Measurements from ENCODE around the gene NUP214. TPM values are rescaled to one million over a fixed set of nuclear protein-coding genes. Genes with fewer than 3 reads are reported as not detected.
"Not testable (repeated sequence)": the region's sequence is repeated elsewhere in the genome, so short reads cannot be mapped to it uniquely, and the experiment has no call there.

Gene NUP214
- total RNA-seq, 1 experiment from 2014 or later: 5.2 TPM

DNA sequence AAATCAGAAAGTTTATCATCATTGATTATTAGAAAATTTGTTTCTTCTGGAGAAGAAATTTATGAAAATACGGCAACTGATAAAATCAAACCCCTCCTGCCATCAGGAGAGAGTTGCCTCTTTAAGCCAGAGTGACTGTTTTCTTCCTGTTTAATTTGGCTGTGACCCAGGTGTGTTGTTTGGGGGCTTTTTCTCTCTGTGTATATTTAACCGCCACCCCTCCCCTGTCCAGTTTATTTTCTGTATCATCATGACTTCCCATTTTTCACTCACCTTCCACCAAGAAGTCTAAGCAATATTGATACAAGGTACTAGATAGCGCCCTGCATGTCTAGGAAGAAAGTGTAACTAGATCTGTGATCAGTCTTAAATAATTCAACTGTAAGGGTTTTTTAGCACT, 100.8 kb downstream of the NUP214 start:
- Histone ChIP-seq H3K27me3 (no peaks in the 10 kb centered on the region), H3K9me3 (no peaks in the 10 kb centered on the region), H3K4me3 (no peak overlapping the region), H3K36me3 (peaks cover 30% of the 10 kb centered on the region)
- DNase-seq: no peak

DNA sequence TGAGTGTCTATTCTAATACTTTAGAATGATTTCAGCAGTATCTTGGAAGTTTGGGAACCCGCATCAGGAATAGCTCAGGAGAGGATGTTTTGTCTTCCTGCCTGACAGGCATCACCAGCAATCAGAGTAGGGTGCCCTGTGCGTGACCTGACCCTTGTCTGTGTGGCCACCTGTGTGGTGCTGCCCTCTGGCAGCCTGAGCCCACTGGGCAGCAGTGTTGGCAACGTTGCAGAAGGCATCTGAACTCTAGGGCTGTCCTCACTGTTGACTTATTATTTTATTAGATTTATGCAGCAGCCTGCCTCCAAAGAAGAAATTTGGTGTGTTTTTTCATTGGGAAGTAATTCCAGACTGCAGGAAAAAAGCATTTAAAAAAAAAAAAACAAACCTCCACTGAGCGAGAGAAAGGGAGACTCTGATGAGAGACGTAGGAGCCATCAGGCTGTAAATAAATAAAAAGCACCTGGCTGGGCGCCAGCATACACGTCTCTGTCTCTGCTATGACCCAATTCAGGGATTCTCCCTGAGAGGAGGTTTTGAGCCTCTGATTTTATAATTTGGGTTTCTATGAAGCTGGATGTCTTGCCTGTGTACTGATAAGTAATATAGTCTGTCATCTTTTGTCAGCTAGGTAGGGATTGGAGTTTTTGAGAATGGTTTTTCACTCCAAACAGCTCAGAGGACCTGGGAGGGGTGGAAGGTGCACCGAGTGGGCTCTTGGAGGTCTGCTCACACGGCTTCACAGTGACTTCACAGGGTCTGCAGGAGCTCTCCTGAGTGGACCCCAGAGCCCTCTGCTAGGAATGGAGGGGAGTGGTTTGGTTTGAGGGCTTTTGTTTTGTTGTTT, 101.9 kb downstream of the NUP214 start:
- Histone ChIP-seq H3K27me3 (no peaks in the 10 kb centered on the region), H3K9me3 (no peaks in the 10 kb centered on the region), H3K36me3 (peaks cover 38% of the 10 kb centered on the region), H3K4me3 (no peak overlapping the region)
- DNase-seq: no peak

DNA sequence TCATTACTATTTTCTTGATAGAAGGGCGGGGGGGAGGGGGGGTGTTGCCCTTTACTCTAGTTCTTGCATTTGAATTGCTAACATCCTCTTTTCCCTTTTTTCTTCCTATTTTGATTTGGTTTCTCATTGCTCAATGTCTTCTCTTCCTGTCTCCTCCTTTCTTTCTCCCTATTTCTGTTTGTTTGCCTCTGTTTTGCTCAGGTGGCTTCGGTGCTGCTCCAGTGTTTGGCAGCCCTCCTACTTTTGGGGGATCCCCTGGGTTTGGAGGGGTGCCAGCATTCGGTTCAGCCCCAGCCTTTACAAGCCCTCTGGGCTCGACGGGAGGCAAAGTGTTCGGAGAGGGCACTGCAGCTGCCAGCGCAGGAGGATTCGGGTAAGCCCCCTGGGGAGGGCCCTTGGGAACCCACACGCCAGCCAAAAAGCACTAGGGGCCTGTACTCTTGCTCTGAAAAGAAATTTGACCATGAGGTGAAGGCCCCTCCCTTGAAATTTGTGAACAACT, 102.6 kb downstream of the NUP214 start:
- DNase-seq: no peak
- H3K36me3 ChIP-seq: peaks cover 37% of the 10 kb centered on the region

DNA sequence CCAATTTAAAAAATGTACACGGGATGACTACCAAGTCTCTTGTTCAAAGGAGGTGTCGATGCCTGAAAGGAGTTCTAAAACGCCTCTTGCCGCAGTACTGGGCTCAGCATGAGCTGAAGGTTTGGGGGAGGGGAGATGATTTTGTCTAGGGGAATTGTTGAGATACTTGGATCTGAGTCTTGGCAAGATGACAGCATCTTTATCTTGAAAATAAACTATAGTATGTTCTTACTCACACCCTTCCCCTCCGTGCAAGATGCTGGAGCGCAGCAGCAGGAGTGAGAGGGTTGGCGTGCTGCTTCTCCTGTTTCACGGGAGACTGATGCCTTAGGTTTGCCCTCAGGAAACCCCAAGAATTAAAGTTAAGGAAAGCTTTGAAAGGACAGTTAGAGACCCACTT, 103.6 kb downstream of the NUP214 start:
- H3K4me3 ChIP-seq: no peak overlapping the region
- H3K27me3 ChIP-seq: no peaks in the 10 kb centered on the region
- peaks cover 44% of the 10 kb centered on the region for H3K36me3 ChIP-seq
- no peak for DNase-seq
- H3K9me3 ChIP-seq: no peaks in the 10 kb centered on the region

More for the DNA sequence above, 102.6 kb downstream of the NUP214 start:
- Histone ChIP-seq H3K27me3 (no peaks in the 10 kb centered on the region), H3K4me3 (no peak overlapping the region), H3K9me3 (no peaks in the 10 kb centered on the region)

DNA sequence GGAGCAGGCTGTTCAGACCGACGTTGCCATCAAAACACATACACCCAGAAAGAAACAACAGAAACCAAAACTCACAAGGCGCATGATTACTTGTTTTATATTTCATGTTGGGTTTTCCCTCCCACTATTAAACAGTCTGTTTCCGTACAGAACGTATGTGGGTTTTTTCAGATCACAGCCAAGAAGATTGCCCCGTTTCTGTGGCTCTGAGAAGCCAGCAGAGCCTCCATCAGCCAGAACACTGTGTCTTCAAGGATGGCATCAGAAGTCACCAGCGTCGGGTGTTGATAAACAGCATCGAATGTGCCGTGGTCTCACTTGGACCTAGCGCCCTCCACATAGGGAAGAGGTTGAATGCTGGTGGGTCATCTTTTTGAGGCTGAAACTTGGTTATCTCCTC, 108.2 kb downstream of the NUP214 start:
- H3K4me3 ChIP-seq: no peak overlapping the region
- no peaks in the 10 kb centered on the region for H3K9me3 ChIP-seq
- no peaks in the 10 kb centered on the region for H3K27me3 ChIP-seq
- H3K36me3 ChIP-seq: peaks cover 37% of the 10 kb centered on the region
- no peak for DNase-seq

DNA sequence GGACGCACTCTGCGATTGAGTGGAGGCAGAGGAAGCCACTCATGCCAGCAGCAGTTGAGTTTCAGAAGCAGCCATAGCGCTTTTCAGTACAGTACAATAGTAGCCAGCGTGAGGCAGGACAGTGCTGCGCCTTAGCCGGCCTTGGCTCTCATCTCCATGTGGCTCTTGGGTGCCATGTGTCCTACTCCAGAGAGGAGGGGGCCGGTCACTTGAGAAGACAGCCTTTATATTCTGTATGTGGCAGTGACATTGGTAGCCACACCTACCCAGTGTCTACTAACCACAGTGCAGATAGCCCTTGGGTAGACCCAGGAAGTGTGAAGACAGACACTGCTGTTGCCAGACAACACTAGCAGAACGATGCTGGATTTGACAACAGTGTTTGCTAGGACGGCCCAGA, 108.6 kb downstream of the NUP214 start:
- Histone ChIP-seq H3K36me3 (peaks cover 32% of the 10 kb centered on the region), H3K4me3 (no peak overlapping the region), H3K9me3 (no peaks in the 10 kb centered on the region), H3K27me3 (no peaks in the 10 kb centered on the region)
- no peak for DNase-seq

DNA sequence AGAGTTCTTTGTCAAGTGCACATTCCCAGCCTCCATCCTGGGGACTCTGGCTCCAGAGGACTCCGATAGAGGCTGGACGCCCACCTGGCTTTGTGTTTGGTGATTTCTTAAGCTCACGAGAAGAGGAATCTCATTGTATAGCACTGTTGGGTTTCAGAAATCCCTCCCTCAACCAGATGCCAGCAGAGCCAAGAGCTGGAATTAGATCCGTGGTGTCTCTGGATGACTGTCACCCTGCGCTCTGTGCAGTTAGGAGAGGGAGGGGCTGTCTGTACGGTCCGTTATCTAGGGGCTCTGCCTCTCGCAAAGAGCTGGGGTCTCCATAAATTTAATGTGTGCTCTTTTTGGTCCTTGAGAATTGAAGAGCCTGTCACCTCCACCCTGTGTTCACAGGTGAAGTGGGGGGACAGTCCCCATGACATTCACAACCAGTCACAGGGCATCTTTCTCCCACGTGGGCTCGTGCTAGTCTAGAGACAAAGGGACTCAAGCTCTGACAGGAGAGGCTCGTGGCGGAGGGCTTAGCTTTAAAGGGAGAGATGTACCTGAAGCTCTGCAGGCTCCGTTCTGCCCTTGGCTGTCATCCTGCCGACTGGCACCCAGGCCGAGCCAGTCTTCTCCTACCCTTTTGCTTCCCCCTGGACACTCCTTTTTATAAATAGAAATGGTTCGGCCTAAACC, 109.6 kb downstream of the NUP214 start:
- Histone ChIP-seq H3K4me3 (no peak overlapping the region), H3K36me3 (peaks cover 28% of the 10 kb centered on the region), H3K27me3 (no peaks in the 10 kb centered on the region), H3K9me3 (no peaks in the 10 kb centered on the region)
- DNase-seq: no peak

DNA sequence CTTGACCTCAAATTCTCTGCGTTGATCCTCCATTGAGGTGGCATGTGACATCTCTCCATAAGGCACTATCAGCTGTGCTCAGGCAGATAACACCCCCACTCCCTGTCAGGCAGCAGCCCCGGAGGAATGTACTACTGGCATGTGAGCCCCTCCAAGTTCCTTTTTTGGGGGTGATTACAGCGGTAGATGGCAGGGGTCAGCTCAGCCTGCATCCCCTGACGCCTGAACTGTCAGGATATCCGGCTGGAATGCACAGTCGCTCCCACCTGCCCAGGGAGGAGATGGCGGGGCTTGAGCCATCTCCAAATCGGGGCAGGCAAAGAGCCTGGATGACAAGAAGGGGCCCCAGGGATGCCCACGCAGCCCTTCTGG, 110.1 kb downstream of the NUP214 start:
- no peaks in the 10 kb centered on the region for H3K9me3 ChIP-seq
- H3K36me3 ChIP-seq: peaks cover 28% of the 10 kb centered on the region
- DNase-seq: no peak
- no peaks in the 10 kb centered on the region for H3K27me3 ChIP-seq
- no peak overlapping the region for H3K4me3 ChIP-seq

DNA sequence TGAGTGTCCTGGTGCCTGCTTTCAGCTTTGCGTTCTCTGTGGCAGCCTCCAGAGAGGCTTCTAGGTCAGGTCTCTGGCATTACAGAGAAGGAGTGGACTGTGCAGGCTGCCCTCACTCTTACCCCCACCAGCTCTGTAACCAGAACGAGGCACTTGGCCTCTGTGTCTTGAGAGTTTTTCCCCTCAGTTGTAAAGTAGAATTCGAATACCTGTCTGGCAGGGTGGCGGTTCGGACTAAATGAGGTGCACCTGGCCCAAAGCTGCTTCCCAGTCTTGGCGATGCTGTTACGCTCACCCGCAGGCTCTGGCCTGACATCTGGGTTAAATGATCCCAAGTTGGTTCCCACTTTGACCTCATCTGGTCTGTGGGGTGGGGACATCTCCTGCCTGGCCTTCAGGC, 110.8 kb downstream of the NUP214 start:
- no peak for DNase-seq
- Histone ChIP-seq H3K4me3 (no peak overlapping the region), H3K9me3 (no peaks in the 10 kb centered on the region), H3K27me3 (no peaks in the 10 kb centered on the region), H3K36me3 (peaks cover 21% of the 10 kb centered on the region)

DNA sequence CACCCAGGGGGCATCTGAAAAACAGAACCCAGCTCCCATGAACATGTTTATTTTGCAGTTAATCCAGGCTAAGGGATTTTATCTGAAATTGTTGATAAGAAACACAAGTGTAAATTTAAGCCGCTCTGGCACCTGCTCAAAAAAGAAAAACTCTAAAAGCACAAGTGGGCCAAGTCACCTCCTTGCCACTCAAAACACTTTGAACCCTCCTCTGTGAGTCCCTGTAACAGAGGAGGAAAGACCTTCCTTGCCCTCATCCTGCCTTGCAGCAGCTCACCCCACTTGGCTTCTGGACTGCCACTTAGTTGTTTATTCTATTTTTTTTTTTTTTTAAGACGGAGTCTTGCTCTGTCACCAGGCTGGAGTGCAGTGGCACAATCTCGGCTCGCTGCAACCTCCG, 111.4 kb downstream of the NUP214 start:
- Histone ChIP-seq H3K9me3 (no peaks in the 10 kb centered on the region), H3K27me3 (no peaks in the 10 kb centered on the region), H3K4me3 (no peak overlapping the region), H3K36me3 (peaks cover 17% of the 10 kb centered on the region)
- no peak for DNase-seq

DNA sequence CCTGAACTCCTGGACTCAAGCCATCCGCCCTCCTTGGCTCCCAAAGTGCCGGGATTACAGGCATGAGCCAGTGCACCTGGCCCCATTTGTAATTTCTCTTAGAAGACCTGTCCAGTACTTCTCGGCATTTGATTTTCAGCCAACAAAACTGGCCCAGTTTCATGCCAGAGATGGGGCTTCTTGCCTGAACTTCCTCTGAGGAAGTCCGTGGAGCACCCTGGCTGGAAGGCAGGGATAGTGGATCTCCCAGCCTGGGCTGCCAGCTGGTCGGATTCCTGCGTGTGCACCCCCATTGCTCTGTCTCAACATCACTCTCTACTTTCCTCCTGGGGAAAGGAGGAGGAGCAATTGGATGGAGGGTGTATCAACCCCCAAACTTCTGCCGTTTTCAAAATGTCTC, 111.9 kb downstream of the NUP214 start:
- no peak for DNase-seq
- Histone ChIP-seq H3K9me3 (no peaks in the 10 kb centered on the region), H3K4me3 (no peak overlapping the region), H3K36me3 (peaks cover 13% of the 10 kb centered on the region), H3K27me3 (no peaks in the 10 kb centered on the region)

DNA sequence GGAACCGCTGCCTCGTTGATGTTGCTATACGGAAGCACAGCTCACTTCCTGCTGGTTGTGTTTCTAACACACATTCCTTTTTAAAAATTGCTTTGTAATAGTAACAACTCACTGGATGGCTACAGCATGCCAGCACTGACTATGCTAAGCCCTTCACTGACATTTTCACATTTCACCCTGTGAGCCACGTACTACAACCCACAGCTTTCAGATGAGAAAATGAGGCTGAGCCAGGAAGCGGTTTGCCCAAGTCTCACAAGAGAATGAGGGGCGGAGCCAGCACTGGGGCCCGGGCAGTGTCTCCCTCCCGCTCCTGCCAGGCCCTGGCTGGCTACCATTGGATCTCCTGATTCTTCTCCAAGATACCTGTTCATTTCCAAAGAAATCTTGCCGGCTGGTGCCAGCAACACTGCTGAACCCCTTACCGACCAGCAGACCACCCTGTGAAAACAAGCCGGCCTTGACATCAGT, 112.6 kb downstream of the NUP214 start:
- peak; percentile 80 for DNase-seq
- Histone ChIP-seq H3K27me3 (no peaks in the 10 kb centered on the region), H3K4me3 (no peak overlapping the region), H3K36me3 (peaks cover 10% of the 10 kb centered on the region; the same call in 1 of the 2 replicates), H3K9me3 (no peaks in the 10 kb centered on the region)

DNA sequence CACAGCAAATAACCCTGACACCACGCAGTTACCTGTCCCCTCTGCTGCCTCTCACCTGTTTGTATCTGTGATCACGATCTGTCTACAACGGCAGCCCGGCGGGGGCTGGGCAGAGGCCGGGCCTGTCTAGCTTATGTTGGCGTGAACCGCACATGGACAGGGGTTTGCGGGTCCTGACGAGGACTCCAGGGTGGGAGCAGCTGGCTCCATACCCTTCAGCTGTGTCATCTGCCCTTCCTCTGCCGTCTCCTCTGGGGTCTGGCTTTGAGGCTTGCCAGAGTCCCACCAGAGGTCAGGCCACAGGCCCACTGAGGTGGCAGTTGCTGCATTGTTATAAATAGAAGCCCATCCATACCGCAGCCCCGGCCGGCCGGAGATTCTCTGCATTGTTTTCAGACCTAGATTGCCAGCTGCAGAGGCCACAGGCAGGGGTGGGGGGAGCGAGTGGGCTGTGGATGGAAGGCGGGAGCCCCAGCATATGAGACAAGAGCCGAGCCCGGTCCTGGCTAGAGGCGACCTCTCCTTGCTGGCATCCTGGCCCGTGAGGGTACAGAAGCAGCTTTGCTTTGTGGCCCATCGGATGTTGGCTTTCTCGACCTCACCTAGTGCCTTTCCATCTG, 113.1 kb downstream of the NUP214 start:
- Histone ChIP-seq H3K36me3 (peaks cover 6% of the 10 kb centered on the region; the same call in 1 of the 2 replicates), H3K27me3 (no peaks in the 10 kb centered on the region), H3K4me3 (no peak overlapping the region), H3K9me3 (no peaks in the 10 kb centered on the region)
- no peak for DNase-seq

DNA sequence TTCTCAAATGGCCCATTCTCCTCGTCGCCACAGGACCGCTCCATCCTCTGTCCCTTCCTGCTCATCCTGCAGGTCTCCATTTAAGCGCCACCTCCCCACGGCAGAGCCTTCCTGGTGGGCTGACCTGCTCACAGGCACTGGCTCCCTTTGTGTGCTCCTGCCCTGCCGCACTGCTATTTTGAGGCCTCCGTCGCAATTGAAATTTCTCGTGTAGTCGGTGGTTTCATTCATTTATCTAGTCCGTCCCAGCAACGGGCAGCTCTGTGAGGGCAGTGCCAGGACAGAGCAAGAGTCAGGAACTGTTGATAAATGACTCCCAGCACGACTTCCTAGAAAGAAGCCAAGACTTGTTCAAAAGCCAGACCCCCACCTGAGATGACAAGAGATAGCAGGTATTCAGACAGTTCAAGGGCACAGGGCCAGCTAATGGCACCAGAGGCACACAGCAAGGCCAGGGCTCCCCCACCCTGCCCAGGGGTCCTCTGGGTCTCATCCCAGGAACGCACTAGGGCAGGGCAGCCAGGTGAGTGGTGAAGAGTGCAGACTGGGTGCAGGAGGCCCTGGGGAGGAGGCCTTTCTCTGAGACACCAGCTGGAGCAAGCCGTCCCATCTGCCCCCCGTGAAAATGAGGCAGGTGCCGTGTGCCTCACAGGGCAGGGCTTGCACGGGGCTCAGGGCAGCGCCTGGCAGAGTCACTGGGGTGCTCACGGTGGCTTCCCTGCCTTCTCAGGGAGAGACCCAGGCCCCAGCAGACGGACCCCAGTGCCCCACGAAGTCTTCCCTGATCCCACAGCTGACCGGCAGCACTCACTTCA, 114.0 kb downstream of the NUP214 start:
- Histone ChIP-seq H3K9me3 (no peaks in the 10 kb centered on the region; the same call in 1 of the 2 replicates), H3K4me3 (no peak overlapping the region), H3K27me3 (no peaks in the 10 kb centered on the region), H3K36me3 (peaks cover 2% of the 10 kb centered on the region; the same call in 1 of the 2 replicates)
- DNase-seq: no peak

DNA sequence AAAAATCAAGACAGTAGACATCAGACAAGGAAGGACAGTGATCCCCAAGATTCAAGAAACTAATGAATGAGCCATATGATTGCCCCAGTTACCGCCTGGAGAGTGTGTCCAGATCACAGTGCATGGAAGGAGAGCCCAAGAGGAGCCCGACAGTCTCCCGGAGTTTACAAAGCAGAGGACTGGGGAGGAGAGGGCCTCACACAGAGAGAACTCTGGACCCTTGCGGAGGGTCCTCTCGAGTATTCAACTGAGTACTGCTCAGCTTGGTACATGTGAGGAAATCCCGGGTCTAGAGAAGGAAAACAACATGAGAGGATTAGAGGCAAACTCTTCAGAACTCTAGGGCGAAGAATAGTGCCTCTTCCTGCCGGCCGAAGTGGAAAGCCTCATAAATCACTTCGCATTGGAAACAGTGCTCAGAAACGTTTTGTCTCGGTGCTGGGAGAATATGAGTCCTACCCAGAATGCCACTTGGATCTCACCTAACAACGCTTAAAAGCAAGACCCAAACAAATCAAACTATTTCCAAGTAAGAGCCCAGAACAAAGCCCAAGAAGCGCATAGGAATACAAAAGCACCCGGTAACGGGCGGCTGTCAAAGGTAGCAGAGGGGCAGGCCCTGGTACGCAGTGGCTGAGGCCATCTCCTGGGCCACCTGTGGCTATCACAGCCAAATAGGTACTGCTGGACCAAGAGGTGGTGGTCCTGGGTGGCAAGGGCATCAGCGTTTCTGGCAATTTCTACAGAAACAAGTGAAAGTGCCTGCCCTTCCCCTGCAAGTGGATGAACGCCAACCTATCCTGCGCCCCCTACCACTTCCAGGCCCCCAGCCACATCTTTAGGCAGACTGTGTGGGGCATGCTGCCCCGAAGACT, 114.9 kb downstream of the NUP214 start:
- no peak for DNase-seq
- Histone ChIP-seq H3K36me3 (peaks cover 2% of the 10 kb centered on the region; the same call in 1 of the 2 replicates), H3K27me3 (no peaks in the 10 kb centered on the region), H3K4me3 (no peak overlapping the region), H3K9me3 (no peaks in the 10 kb centered on the region; the same call in 1 of the 2 replicates)

DNA sequence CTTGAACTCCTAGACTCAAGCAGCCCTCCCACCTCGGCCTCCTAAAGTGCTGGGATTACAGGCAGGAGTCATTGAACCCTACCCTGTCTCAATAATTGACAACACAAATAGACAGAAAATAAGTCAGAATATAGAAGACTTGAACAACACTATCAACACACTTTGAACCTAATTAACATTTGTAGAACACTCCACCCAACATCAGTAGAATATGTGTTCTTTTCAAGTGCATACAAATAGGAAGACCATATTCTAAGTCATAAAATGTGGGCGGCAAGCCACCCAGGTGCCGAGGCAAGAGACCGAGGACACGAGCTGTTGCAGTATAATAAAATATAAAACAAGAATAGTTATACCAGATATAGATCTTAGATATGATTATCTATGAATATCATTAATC, 118.9 kb downstream of the NUP214 start:
- H3K36me3 ChIP-seq, H3K9me3 ChIP-seq, H3K27me3 ChIP-seq, DNase-seq, H3K4me3 ChIP-seq: not testable (repeated sequence)
